ENCODE results near the gene METTL6. TPM values are rescaled to one million over a fixed set of nuclear protein-coding genes. Genes with fewer than 3 reads are reported as not detected.

Gene METTL6
- total and polyA plus RNA-seq, 7 experiments from 2014 or later, result 7.9 to 23.0 (median 18.3) TPM

Other genes with a start within 250 kb of the METTL6 start
- gene CAPN7, start 221.3 kb downstream of the METTL6 start, total RNA-seq, result 100 to 1,000 TPM in 2 of 5 experiments, 10 to 100 TPM in 3; 34.4 to 104 (median 70.4) TPM
- gene CAPN7, start 221.3 kb downstream of the METTL6 start, polyA plus RNA-seq, result 10 to 100 TPM; 23.4 to 33.9 TPM
- 10 to 100 TPM; 18.5 to 64.7 (median 39.5) TPM for gene SH3BP5, start 95.0 kb downstream of the METTL6 start, total RNA-seq
- gene SH3BP5, start 95.0 kb downstream of the METTL6 start, polyA plus RNA-seq, result 10 to 100 TPM; 38.2 to 49.6 TPM
- 10 to 100 TPM; 17.8 to 61.9 (median 27.8) TPM for gene EAF1, start 54 bp upstream of the METTL6 start, total RNA-seq
- gene EAF1, start 54 bp upstream of the METTL6 start, polyA plus RNA-seq, result 1 to 10 TPM; 5.0 to 5.7 TPM
- 1 to 10 TPM; 3.1 to 6.6 (median 4.9) TPM for gene COLQ, start 94.2 kb upstream of the METTL6 start, total RNA-seq
- gene COLQ, start 94.2 kb upstream of the METTL6 start, polyA plus RNA-seq, result under 1 TPM; 0.26 TPM
- gene HACL1, start 174.0 kb upstream of the METTL6 start, total RNA-seq, result 10 to 100 TPM; 18.7 to 41.4 (median 35.4) TPM
- 10 to 100 TPM; 40.1 to 40.9 TPM for gene HACL1, start 174.0 kb upstream of the METTL6 start, polyA plus RNA-seq
- 10 to 100 TPM in 4 of 5 experiments, 1 to 10 TPM in 1; 6.8 to 23.3 (median 15.5) TPM for gene BTD, start 174.2 kb upstream of the METTL6 start, total RNA-seq
- 10 to 100 TPM; 17.0 to 18.8 TPM for gene BTD, start 174.2 kb upstream of the METTL6 start, polyA plus RNA-seq

Measured in naive thymus-derived CD4-positive, alpha-beta T cell (primary cell).